H1 (cell line): ENCODE results near the gene PSPC1. TPM values are rescaled to one million over a fixed set of nuclear protein-coding genes. Genes with fewer than 3 reads are reported as not detected.

ENCODE experiments used
- CTCF ChIA-PET: fragments of 300-600 bp; sonication (Branson Sonifier 250); formaldehyde crosslinking; loops from one replicate; lab custom pipeline; 2021; ENCODE audit not compliant: partially characterized antibody; lab: Charles Lee
- POLR2A ChIA-PET: fragments of 300-600 bp; sonication (Branson Sonifier 250); formaldehyde crosslinking; loops from one replicate; lab custom pipeline; 2021; ENCODE audit warnings: inconsistent platforms; ENCODE audit not compliant: partially characterized antibody; lab: Charles Lee
- DNase-seq, 2 experiments: peaks; one replicate each; pipeline versions ENCODE4 v3.0.0 to v3.0.0-alpha.2; 2010 to 2022; ENCODE audit warnings: low spot score in 2 of 2, low read depth in 1 of 2, mixed read lengths in 1 of 2
- FAIRE-seq: peaks from 2 replicates; lab custom pipeline; 2011; peaks lifted over from hg19 to GRCh38; lab: Jason Lieb, UNC
- H2AFZ ChIP-seq: 2 replicates; pipeline ENCODE4 v1.8.1; 2012; ENCODE audit warnings: low read length, inconsistent platforms
- H2AK5ac ChIP-seq: 2 replicates; pipeline ENCODE4 v1.6.1; 2013; ENCODE audit warnings: low read depth, low read length
- H2BK120ac ChIP-seq: replicated peaks from 2 replicates; pipeline ENCODE3; 2013; ENCODE audit warnings: low read depth, low read length, inconsistent platforms
- H2BK12ac ChIP-seq: 2 replicates; pipeline ENCODE4 v1.6.1; 2013; ENCODE audit warnings: low read depth, low read length
- H2BK15ac ChIP-seq: 2 replicates; pipeline ENCODE4 v1.6.1; 2013; ENCODE audit warnings: low read length
- H2BK20ac ChIP-seq: 2 replicates; pipeline ENCODE4 v1.6.1; 2013; ENCODE audit warnings: low read length
- H2BK5ac ChIP-seq: 2 replicates; pipeline ENCODE4 v1.6.1; 2013; ENCODE audit warnings: low read depth, low read length
- H3K14ac ChIP-seq: 2 replicates; pipeline ENCODE4 v1.6.1; 2013; ENCODE audit warnings: inconsistent platforms; ENCODE audit not compliant: insufficient read length
- H3K18ac ChIP-seq: 2 replicates; pipeline ENCODE4 v1.6.1; 2013; ENCODE audit warnings: low read length; ENCODE audit errors: extremely low read depth
- H3K23ac ChIP-seq: 2 replicates; pipeline ENCODE4 v1.6.1; 2013; ENCODE audit warnings: inconsistent platforms; ENCODE audit not compliant: insufficient read length
- H3K23me2 ChIP-seq: 2 replicates; pipeline ENCODE4 v1.6.1; 2013; ENCODE audit warnings: low read depth, low read length
- H3K27ac ChIP-seq: 2 replicates; pipeline ENCODE4 v1.6.1; 2011; ENCODE audit warnings: low read depth, low read length, inconsistent platforms
- H3K27me3 ChIP-seq, 4 experiments: replicated peaks in 1 of 4; 1 replicate in 1 of 4; 2 replicates in 3 of 4; pipeline versions ENCODE4 v1.6.1 to v1.8.1; 2011 to 2013; ENCODE audit warnings: low read length in 3 of 4, mild to moderate bottlenecking in 3 of 4, inconsistent platforms in 2 of 4, mixed read lengths in 2 of 4, moderate library complexity in 1 of 4; ENCODE audit not compliant: control insufficient read depth in 3 of 4, insufficient read depth in 3 of 4; ENCODE audit errors: extremely low read depth in 1 of 4
- H3K36me3 ChIP-seq, 4 experiments: 2 replicates each; pipeline versions ENCODE4 v1.6.1 to v1.8.1; 2011 to 2013; ENCODE audit warnings: mild to moderate bottlenecking in 4 of 4, low read length in 3 of 4, moderate library complexity in 2 of 4, control low read depth in 1 of 4, inconsistent platforms in 1 of 4; ENCODE audit not compliant: insufficient read depth in 4 of 4, control insufficient read depth in 2 of 4
- H3K4ac ChIP-seq: replicated peaks from 2 replicates; pipeline ENCODE3; 2013; ENCODE audit warnings: low read length, low read depth, mixed read lengths, inconsistent platforms; ENCODE audit not compliant: insufficient read length
- H3K4me1 ChIP-seq, 4 experiments: replicated peaks in 1 of 4; 1 replicate in 1 of 4; 2 replicates in 3 of 4; pipeline versions ENCODE4 v1.6.1 to v1.8.1; 2011 to 2013; ENCODE audit warnings: low read length in 3 of 4, inconsistent platforms in 2 of 4, mixed read lengths in 1 of 4; ENCODE audit not compliant: insufficient read depth in 4 of 4, control insufficient read depth in 3 of 4
- H3K4me2 ChIP-seq, 2 experiments: 2 replicates each; pipeline versions ENCODE4 v1.6.1 to v1.8.1; 2011 to 2013; ENCODE audit warnings: low read depth in 2 of 2, low read length in 2 of 2, control low read depth in 1 of 2, inconsistent platforms in 1 of 2, mild to moderate bottlenecking in 1 of 2; ENCODE audit not compliant: insufficient read depth in 1 of 2
- H3K4me3 ChIP-seq, 4 experiments: fragments of 200-600, 300-600 bp in 1 of 4; sonication (generic), shearing (Covaris generic), sonication (Bioruptor Twin) in 1 of 4; 2 replicates each; pipeline versions ENCODE4 v1.5.1 to v1.8.1; 2011 to 2016; ENCODE audit warnings: low read length in 4 of 4, low read depth in 3 of 4, control low read depth in 2 of 4, inconsistent platforms in 2 of 4, mild to moderate bottlenecking in 2 of 4, mixed read lengths in 1 of 4, moderate library complexity in 1 of 4; ENCODE audit not compliant: insufficient read depth in 2 of 4; ENCODE audit errors: extremely low read depth in 1 of 4
- H3K56ac ChIP-seq: replicated peaks from 2 replicates; pipeline ENCODE3; 2013; ENCODE audit warnings: low read depth, mild to moderate bottlenecking, mixed read lengths, low read length, inconsistent platforms; ENCODE audit not compliant: insufficient read length
- H3K79me1 ChIP-seq: 2 replicates; pipeline ENCODE4 v1.6.1; 2013; ENCODE audit warnings: low read depth, low read length, control low read depth
- H3K79me2 ChIP-seq, 2 experiments: 2 replicates each; pipeline versions ENCODE4 v1.6.1 to v1.8.1; 2012 to 2013; ENCODE audit warnings: low read length in 2 of 2, mild to moderate bottlenecking in 2 of 2, inconsistent platforms in 1 of 2; ENCODE audit not compliant: insufficient read depth in 2 of 2, control insufficient read depth in 1 of 2
- H3K9ac ChIP-seq, 4 experiments: replicated peaks in 1 of 4; 1 replicate in 1 of 4; 2 replicates in 3 of 4; pipeline versions ENCODE4 v1.6.1 to v1.8.1; 2011 to 2013; ENCODE audit warnings: low read depth in 3 of 4, low read length in 3 of 4, control low read depth in 2 of 4, mild to moderate bottlenecking in 2 of 4, moderate library complexity in 2 of 4, inconsistent platforms in 1 of 4; ENCODE audit errors: extremely low read depth in 1 of 4
- H3K9me3 ChIP-seq, 2 experiments: 2 replicates each; pipeline versions ENCODE4 v1.6.1 to v1.8.1; 2012 to 2013; ENCODE audit warnings: mild to moderate bottlenecking in 2 of 2, moderate library complexity in 2 of 2, control low read depth in 1 of 2, inconsistent platforms in 1 of 2, low read depth in 1 of 2, low read length in 1 of 2, mixed read lengths in 1 of 2; ENCODE audit not compliant: insufficient read depth in 2 of 2
- H4K20me1 ChIP-seq, 2 experiments: replicated peaks in 1 of 2; 2 replicates each; pipeline versions ENCODE3 to v1.8.1; 2011 to 2013; ENCODE audit warnings: inconsistent platforms in 2 of 2, low read length in 2 of 2, mild to moderate bottlenecking in 1 of 2; ENCODE audit not compliant: insufficient read depth in 2 of 2, control insufficient read depth in 1 of 2
- H4K5ac ChIP-seq: 2 replicates; pipeline ENCODE4 v1.6.1; 2013; ENCODE audit warnings: low read length, low read depth, mixed read lengths, inconsistent platforms; ENCODE audit not compliant: insufficient read length
- H4K8ac ChIP-seq: 2 replicates; pipeline ENCODE4 v1.8.0; 2013; ENCODE audit warnings: mild to moderate bottlenecking, moderate library complexity, low read length, inconsistent platforms; ENCODE audit not compliant: insufficient read depth; ENCODE audit errors: extremely low read depth
- H4K91ac ChIP-seq: replicated peaks from 2 replicates; pipeline ENCODE3; 2013; ENCODE audit warnings: low read length, mixed read lengths, inconsistent platforms; ENCODE audit not compliant: insufficient read length
- BCL11A ChIP-seq, 2 experiments: IDR thresholded peaks; one replicate each; pipeline ENCODE4 v1.6.1; 2011; ENCODE audit warnings: low read depth in 2 of 2, low read length in 2 of 2, mild to moderate bottlenecking in 2 of 2
- CBX5 ChIP-seq: fragments of 300-800, 300-1000 bp; sonication (generic); IDR thresholded peaks from 2 replicates; pipeline ENCODE4 v1.7.1; 2016; ENCODE audit warnings: antibody characterized with exemption, low read length, low read depth
- CEBPB ChIP-seq: IDR thresholded peaks from 2 replicates; pipeline ENCODE4 v1.6.1; 2012; ENCODE audit warnings: low read depth, low read length
- EZH2 ChIP-seq: fragments of 200-600 bp; sonication (generic); IDR thresholded peaks from 2 replicates; pipeline ENCODE4 v1.7.1; 2012; ENCODE audit warnings: low read depth, mild to moderate bottlenecking, moderate library complexity, low read length, inconsistent platforms; ENCODE audit not compliant: severe bottlenecking
- RXRA ChIP-seq: IDR thresholded peaks from 2 replicates; pipeline ENCODE4 v1.6.1; 2011; ENCODE audit warnings: low read depth, mild to moderate bottlenecking, low read length, moderate library complexity; ENCODE audit not compliant: insufficient read depth
- SIN3A ChIP-seq, 2 experiments: IDR thresholded peaks in 1 of 2; conservative IDR thresholded peaks in 1 of 2; 2 replicates each; pipeline ENCODE4 v1.6.1; 2011 to 2012; ENCODE audit warnings: low read length in 2 of 2, improper control_type of control experiment in 1 of 2, low read depth in 1 of 2, mild to moderate bottlenecking in 1 of 2
- SUZ12 ChIP-seq: fragments of 200-600 bp; sonication (generic); IDR thresholded peaks from 2 replicates; pipeline ENCODE4 v1.6.1; 2012; ENCODE audit warnings: mild to moderate bottlenecking, inconsistent platforms, low read length, moderate library complexity, mixed read lengths
- YY1 ChIP-seq: IDR thresholded peaks from 2 replicates; pipeline ENCODE4 v1.6.1; 2011; ENCODE audit warnings: low read depth, mild to moderate bottlenecking, low read length
- WGBS, 2 experiments: shearing (Covaris generic) in 1 of 2; methylation state at CpG; one replicate each; pipeline versions ENCODE4 v1.1.6 to v1.1.7; 2013 to 2015; ENCODE audit warnings: low lambda C conversion rate in 2 of 2, mixed read lengths in 2 of 2, inconsistent platforms in 1 of 2, low coverage in 1 of 2, missing lambda C conversion rate in 1 of 2; ENCODE audit not compliant: insufficient replicate concordance in 2 of 2, insufficient coverage in 1 of 2, insufficient read length in 1 of 2; ENCODE audit errors: extremely low coverage in 1 of 2, missing lambda C conversion rate in 1 of 2; 5-methylcytosine and 5-hydroxymethylcytosine counted together
- polyA plus RNA-seq, 7 experiments: library from polyadenylated mRNA; depleted of rRNA in 3 of 7; stranded (reverse) in 5 of 7; unstranded in 2 of 7; fragments of >200 nt in 5 of 7; fragments of 200-250 nt in 2 of 7; gene quantifications; 1 replicate in 5 of 7; 2 replicates in 1 of 7; 4 replicates in 1 of 7; pipeline versions ENCODE4 v1.2.1 to v1.2.3, GENCODE V29; 2011 to 2013; ENCODE audit warnings: missing spikeins in 2 of 7, mixed read lengths in 2 of 7
- total RNA-seq: library from RNA; stranded (reverse); fragmentation: NEBNext Ultra II Directional; extraction: Animal tissue kit (Norgen Biotek cat#: 25700); gene quantifications from 2 replicates; pipeline ENCODE4 v1.2.1, GENCODE V29; 2021

Gene PSPC1
- total and polyA plus RNA-seq, 2 of the 8 experiments (the other 6 are each of a cell fraction or from before 2014, with no cell fraction given), result 53.4 to 97.4 TPM

DNA sequence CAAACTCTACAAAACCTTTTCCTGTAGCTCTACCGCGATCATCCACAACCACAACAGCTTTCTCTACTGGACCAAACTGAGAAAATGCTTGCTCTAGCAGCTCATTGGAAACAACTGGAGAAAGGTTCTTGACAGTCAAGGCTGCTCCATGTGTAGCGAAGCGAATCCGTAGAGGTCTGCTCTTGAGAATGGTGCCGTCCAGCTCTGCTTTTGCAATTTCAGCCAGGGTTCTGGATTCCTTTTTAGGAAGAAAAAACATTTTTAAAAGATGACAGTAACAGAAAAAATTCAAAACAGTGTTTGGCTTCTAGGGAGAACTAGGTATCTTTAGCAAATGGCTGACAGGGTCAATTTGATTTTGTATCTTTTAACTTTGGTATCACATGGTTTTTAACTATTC is 10.4 kb downstream of the PSPC1 start:
- Histone ChIP-seq H2BK20ac (no peak overlapping the region), H3K14ac (no peak overlapping the region), H3K4ac (no peak overlapping the region), H2AFZ (no peak overlapping the region), H4K5ac (no peak overlapping the region), H3K4me1 (no peaks in the 10 kb centered on the region; a peak in 1 of 7 replicates), H4K8ac (no peak overlapping the region; the same call in 1 of the 2 replicates), H3K27me3 (no peaks in the 10 kb centered on the region), H3K56ac (no peak overlapping the region), H2BK12ac (no peak overlapping the region), H3K9ac (no peak overlapping the region), H4K91ac (no peak overlapping the region), H3K23me2 (no peaks in the 10 kb centered on the region), H4K20me1 (peaks cover 10 to 13% of the 10 kb centered on the region in 2 experiments), H3K36me3 (peaks cover 8 to 48% (median 21%) of the 10 kb centered on the region in 4 experiments), H3K9me3 (no peaks in the 10 kb centered on the region), H3K79me1 (no peaks in the 10 kb centered on the region), H2AK5ac (no peak overlapping the region), H2BK5ac (no peak overlapping the region), H3K18ac (no peak overlapping the region), H3K4me2 (no peak overlapping the region), H2BK120ac (no peak overlapping the region), H3K79me2 (peaks cover 28 to 100% of the 10 kb centered on the region in 2 experiments), H2BK15ac (no peak overlapping the region), H3K4me3 (no peak overlapping the region), H3K23ac (no peak overlapping the region), H3K27ac (no peak overlapping the region)
- POLR2A ChIA-PET, result interaction anchor here (2.4 to 3.5 kb wide), 2 partner anchors 9 to 12 kb away, joined by 11 to 16 read pairs; no protein-coding TSS in a partner anchor
- DNase-seq (no peak), FAIRE-seq (no peak)
- CTCF ChIA-PET, result interaction anchor here (1.1 to 1.7 kb wide), 2 partner anchors 11 to 45 kb away, joined by 4 to 7 read pairs; no protein-coding TSS in a partner anchor
- WGBS, 2 experiments, result 100% methylated on average over 6 of the region's 6 CpGs; no CpG with 5 or more reads in 1 of the 2 experiments
- TF ChIP-seq YY1 (no peak), EZH2 (no peak), CEBPB (no peak), BCL11A (IDR thresholded peaks at IDR 0.05; ENCODE audit: low read depth in 2 of 2, low read length in 2 of 2) (no peak), CBX5 (no peak), RXRA (no peak), SUZ12 (no peak), SIN3A (conservative IDR thresholded peaks at IDR 0.05 in 1 of 2, IDR thresholded peaks at IDR 0.05 in 1 of 2; ENCODE audit: low read depth in 1 of 2, low read length in 2 of 2) (no peak)
